GM19035 (cell line): ENCODE measurements around the gene FAM83G.

Experiments
- ATAC-seq: cut with Tn5 transposase; IDR thresholded peaks from one replicate; pipeline ENCODE4 v1.9.1; 2021; ENCODE audit not compliant: unreplicated experiment

The FAM83G gene

DNA sequence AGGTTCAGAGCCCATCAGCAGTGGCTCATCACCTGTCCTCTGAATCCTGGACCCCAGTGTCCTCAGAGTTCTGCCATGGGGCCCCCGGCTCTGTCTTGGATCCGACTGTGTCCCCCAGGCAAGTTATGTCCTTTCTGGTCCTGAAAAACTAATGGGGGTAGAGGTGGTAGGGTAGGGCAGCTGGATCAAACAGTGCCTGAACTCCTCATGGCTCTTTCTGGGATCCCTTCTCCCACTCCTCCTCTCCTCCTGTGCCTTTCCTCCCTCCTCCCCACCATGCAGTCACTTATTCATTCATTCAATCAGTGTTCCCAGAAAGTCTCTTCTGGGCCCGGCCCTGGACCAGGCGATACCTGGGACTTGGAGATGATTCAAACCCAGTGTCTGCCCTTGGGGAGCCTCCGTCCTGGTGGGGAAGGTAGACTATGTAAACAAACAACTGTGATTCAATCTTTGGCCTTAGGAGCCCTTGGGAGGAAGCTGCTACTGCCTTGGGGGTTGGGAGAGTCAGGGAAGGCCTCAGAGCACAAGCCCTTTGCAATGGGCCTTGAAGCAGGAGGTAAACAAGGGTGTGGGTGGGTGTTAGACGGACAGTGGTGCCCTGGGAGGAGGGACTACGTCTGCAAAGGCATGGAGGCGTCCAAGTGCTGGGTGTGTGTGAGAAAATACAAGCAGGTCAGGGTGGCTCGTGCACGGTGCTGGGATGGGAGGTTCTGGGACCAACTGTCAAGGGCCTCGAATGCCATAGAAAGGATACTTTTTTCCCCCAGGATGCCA is 6.4 kb upstream of the FAM83G start:
- ATAC-seq: no peak

DNA sequence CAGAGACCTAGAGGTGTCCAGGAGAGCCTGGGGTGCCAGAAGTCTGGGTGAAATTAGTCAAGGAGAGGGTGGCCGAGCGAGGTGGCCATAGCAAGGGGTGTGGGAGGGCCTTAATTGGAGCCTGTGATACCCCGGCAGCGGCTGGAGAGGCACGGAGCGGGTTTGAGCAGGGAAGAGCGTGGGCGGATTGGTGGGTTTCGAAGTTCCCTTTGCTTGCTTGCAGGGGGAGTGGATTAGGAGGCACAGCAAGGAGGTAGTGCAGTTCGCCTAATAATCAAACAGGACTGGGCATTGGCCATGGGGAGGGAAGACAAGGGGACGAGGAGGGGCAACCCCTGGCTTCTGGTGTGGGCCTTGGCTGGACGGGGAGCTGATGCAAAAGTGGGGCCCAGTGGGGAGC is 5.4 kb upstream of the FAM83G start:
- no peak for ATAC-seq

DNA sequence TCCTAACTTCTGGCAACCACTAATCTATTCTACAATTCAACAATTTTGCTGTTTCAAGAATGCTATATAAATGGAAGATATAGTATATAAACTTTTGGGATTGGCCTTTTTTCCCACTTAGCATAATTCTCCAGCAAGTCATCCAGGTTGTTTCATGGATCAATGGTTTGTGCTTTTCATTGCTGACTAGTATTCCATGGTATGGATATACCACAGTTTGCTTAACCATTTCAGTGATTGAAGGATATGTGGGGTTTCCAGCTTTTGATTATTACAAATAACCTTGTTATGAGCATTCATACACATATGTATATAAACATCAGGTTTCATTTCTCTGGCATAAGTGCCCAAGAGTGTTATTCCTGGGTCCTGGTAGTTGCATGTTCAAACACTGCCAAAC is 2.1 kb upstream of the FAM83G start:
- ATAC-seq: no peak

DNA sequence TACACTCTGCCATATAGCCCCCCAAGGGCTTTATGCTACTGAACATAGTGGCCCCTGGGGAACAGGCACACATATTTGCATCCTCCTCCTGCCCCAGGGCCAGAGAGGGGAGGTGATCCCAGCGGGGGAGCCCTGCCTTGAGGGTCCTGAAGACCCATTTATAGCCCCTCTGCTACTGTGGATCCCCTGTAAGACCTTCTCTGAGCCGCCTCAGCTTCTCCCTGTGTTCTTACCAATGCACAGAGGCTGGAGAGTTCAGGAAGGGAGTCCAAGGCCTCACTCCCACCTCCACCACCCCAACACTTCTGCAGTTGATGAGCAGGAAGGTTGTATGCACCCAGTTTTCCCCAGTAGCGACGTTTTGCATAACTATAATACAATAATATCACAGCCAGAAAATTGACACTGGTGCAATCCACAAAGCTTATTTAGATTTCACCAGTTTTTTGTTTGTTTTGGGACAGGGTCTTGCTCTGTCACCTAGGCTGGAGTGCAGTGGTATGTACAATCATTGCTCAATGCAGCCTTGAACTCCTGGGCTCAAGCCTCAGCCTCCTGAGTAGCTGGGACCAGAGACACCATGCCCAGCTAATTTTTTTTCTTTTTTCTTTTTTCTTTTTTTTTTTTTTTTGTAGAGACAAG is 1.3 kb upstream of the FAM83G start:
- ATAC-seq: no peak

DNA sequence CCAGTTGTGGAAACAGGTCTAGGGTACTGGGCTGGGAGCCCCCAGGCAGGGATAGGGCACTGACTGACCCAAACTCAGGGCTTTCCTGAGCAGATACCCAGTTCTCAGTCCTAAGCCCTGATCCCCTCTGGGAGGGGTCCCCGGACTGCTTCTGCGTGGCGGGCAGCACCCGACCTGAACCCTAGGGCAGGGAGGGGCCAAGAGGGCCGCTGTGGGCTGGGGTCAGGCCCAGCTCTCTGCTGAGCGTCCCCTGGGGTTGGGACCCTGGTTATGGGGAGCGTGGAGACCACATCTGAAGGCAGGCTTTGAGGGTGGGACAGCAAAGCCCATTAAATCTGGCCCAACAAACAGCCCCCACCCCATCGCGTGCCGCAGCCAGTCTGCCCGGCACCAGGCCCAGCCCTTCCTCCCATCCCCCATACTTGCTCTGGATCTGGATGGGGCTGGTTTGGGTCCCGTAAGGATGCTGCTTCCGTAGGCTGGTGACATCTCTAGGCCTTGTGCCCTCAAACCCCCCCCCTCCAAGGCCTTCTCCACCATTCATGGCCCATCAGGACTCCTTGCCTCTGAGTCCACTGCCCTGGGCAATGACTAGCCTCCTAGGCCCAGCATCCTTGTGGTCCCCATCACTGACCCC is 691 bp upstream of the FAM83G start:
- ATAC-seq: no peak

DNA sequence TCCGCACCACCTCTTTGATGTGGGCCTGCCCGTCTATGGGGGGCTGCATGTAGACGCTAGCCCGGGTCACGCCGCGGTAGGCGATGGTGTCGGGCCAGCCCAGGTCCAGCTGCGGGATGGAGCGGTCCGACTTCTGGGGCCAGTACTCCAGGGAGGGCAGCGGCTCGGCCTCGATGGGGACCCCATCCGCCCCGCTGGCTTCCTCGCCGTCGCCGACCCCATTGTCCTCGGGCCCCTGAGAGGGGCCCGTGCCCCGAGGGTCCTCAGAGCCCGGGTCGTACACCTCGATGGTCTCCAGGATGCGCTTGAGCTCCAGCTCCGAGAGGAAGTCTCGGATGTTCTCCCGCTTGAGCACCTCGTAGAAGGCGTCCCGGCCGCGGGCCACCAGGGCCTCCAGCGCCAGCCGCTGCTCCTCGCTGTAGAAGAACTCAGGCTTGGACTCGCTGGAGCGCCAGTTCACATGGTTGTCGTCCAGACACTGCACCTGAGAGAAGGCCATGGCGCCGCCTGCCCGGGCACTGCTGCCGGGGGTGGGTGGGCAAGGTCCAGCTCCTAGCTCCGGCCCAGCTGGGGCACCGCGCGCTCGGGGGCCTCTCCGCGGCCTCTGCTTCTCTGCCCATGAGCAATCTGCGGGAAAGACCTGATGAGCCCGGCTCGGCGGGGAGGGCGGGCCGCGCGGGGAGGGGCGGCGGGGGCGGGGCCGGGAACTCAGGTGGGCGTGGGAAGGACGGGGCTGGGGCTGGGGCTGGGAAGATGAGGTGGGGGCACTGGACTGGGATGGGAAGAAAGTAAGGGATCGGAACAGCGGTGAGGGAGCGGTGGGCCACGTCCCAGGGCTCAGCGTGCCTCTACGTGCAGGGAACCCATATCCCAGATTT is 782 bp downstream of the FAM83G start:
- ATAC-seq: no peak

DNA sequence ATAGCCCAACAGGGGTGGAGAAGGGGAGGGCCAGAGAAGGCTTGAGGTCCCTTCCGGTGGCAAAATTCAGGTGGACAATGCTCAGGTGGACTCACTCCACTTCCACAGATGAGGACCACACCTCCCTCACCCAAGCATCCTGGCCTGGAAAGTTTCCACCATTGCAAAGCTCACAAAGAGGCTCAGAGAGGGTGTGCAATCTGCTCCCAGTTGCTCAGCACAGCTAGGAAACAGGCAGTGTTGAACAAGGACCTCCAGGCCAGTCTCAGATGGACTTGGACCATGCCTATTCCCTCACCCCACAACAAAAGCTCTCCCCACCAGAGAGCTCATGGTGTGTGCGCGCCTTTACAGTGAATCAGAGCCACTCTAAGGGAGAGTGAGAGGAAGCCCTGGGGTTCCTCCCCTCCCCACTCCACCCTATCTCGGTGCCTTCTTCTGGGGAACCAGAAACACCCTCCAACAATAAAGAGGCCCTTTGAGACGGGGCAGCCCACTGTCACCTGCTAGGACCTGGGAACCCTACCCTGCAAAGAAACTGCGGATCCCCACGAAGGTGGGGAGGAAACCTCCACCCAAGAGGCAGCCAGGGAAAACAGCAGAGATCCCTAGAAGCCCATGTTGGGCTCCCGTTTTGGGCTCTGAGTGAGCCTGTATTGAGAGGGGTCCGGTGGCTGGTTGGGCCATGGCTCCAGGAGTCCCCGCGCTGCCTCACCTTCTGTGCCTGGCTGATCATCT is 1.6 kb downstream of the FAM83G start:
- no peak for ATAC-seq

DNA sequence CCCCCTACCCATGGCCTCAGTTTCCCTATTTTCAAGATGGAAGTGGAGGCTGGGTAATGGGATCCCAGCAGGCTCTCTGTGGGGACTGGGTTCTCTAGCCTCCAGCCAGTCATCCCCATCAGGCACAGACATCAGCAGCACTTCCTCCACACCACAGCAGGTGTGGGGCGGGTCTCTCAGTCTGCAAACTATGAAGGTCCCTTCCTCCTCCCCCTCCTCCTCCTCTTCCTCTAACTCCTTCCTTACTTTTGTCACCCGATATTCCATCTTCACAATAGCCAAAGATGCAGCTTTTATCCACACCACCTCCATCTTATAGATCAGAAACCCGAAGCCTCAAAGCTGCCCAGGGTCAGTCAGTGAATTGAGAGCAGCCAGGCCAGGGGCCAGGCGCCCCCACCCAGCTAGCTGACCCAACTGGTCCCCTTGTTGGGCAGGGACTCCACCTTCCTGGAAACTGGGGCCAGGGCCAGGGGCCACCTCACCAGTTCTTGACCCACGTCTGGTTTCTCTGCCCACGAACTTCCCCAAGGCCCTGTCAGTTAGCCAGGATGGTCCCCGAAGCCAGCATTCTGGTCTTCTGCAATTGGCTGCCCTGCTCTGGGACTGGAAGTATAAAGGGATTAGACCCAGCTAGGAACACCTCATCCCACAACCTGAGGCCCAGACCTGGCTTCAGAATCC is 2.5 kb downstream of the FAM83G start:
- ATAC-seq: no peak

DNA sequence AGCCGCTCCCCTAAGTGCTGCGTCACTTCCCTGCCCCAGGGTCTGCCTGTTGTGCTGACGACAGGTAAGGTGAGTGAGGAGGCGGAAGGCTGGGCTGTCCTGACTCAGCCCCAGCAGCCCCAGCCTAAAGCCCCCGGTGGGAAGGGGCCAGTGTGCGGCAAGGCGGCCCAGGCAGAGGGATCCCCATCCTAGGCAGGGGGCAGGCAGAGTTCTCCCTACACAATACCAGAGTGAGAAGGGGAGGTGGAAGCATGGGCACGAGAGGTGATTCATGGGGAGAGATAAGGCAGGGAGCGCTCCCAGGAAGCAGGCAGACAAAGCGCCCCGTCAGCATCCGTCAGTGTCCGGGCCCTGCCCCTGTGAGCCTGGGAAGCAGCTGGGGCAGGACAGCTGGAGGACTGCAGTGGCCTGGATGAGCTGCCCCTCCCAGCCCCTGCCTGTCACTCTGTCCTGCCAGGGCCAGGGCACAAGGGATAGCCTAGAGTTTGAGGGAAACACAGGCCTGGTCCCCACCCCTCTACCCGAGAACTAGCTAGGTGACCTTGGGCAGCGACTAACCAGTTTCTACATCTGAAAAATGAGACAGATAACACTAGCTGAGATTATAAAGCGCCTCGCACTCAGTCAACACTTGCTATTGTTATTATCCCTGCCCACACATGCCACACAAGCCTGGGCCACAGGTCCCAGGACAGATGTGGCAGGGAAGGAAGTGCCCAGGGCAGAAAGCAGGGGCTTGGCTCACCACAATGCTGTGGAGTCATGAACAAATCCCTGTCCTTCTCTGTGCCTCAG is 3.8 kb downstream of the FAM83G start:
- ATAC-seq: no peak

DNA sequence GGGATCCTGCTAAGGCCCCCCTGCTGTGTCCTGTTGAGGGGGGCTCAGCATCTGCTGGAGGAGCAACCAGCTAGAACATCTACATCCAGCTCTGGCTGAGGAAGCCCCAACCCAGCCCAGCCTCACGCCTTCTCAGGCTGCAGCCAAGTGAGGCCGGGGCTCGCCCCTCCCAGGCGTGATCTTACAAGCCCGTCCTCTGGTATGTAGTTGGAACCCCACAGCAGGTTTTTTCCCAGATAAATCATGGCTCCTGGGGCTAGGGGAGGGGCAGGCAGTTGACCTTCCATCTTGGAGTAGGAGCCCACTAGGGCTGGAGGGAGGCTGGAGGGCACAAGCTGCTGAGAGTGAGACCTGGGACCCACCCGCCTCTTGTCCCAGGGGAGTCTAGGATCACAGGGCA is 4.7 kb downstream of the FAM83G start:
- ATAC-seq: no peak

DNA sequence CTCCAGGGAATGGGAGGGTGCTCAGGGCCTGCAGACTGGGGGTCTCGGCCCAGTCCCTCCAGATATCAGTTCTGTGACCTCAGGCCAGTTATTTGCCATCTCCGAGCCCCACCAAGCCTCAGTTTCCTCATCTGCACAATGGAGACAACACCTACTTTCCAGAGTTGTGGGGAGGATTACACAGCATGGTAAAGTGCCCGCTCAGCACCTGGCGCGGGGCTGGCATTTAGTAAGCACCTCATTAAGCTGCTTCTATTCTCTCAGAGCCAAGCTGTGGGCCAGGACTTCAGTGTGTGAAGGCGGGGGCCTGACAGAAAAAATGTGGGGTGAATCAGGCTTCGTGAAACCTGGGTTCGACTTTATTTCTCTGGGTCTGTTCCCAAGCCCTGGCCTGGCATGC is 5.2 kb downstream of the FAM83G start:
- ATAC-seq: no peak

DNA sequence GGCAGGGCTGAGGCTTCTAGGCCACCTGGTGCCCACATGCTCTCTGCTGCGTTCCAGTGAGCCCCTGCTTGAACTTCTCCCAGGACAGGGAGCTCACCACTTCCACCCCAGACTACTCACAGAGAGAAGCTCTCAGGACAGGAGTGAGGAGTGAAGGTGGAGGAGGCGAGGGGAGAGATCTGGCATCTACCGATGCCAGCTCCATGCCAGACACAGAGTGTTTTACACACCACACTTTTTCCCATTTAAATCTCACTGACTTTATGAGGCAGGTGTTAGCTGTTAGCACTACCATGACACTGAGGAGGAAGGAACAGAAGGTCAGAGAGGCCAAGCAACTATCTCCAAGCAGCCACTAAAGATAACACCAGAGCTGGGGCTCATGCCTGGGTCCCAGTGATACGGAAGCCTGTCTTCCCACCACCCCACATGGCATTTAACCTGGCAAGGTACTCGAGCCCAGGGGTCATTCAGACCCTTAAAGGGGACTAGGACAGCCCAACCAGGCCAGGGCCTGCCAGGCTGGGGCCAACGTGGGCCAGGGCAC is 6.8 kb downstream of the FAM83G start:
- ATAC-seq: no peak

DNA sequence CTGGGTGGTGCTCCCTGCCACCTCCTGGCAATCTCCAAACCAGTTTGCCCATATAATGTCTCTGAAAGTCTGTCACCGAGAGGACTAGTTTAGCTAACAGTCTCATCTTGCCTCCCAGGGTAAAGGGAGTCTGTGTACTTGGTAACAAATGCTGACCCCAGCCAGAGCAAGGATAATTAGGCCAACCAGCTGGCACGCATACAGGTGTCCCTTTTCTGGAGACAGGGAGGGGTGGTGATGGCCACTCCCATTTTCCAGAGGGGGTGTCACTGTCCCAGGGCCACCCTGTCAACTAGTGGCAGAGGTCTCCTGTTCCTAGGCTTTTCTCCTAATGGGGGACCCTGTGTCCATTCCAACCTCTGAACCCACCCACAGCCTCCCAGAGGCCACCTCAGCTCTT is 8.1 kb downstream of the FAM83G start:
- no peak for ATAC-seq

DNA sequence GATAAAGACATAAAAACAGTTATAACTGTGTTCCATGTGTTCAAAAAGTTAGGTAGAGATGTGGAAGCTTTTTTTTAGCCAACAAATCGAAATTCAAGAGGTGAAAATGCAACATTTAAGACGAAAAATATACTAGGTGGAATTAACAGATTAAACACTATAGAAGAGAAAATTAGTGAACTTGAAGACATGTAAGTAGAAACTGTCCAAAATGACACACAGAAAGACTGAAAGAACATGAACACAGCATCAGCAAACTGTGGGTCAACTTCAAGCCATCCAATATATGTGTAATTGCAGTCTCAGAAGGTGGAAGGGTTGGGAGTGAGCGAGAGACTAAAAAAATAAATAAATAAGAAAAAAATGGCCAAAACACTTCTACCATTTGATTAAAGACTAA is 9.3 kb downstream of the FAM83G start:
- no peak for ATAC-seq

DNA sequence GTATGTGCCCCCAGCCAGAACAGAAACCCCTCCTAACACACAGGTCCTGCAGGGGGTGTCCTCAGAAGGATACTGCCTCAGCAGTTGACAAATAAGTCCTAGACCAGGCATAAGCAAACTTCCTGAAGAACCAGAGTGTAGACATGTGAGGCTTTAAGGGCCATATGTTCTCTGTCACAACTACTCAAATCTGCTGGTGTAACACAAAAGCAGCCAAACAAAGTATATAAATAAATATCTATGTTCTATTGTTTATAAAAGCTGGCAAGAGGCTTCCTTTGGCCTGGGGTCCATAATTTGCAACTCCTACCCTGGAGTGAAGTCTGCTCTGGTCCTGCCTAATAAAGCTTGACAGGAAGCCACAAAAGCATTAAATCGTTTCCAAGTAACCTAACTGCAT is 9.9 kb downstream of the FAM83G start:
- ATAC-seq: no peak

DNA sequence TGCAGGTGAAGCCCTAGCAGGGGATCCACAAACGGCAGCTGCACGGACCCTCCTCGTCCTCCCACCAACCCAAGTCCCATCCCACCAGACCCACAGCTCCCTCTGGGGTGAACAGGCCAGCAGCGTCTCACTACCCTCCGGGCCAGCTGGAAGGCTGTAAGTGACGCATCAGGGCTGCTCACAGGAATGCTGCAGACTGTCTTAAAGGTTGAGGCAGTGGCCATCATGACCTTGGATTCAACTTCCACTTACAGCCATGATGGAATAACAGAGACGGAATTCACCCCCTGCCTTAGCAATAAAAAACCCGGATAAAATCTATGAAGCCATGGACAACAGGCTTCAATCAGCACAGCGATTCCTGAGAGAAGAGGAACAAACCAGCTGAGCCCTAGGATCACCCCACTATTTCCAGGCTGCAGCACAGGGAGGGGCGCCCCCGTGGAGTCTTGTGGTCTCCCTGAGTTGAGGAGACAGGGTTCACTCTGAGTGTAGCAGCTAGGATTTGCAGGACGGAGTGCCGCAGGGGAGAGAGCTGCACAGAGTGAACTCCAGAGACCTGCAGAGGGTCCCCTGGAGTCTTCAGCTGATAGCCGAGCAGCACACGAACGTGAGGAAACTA is 10.5 kb downstream of the FAM83G start:
- ATAC-seq: no peak

DNA sequence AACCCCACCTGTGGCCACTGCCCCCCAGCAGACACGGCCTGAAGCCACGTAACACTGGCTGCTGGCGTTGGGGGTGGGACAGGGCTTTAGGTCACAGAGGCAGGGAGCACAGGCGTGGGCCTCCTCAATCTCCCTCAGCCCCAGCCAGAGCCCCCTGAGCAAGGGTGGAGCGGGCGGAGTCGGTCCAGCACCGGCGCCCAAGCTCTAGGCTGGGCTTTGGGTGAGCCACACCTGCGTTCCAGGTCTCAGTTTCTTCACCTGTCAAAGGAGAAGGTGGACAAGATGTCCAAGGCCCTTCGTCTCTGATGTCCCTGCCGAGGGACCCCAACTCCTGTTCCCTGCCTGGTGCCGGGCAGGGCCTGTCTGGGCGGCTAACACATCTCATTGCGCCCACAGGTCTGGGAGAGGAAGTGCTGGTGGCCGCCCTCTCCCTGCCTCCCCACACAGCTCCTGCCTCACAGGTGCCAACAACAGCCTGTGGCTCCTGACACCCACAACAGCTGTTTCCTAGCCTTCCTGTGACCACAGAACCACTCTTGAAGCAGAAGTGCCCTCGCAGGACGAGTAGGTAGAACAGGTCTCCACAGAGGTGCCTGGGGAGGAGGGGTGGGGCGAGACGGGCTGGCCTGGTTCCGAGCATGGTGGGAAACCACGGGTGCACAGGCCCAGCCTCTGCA is 12.0 kb downstream of the FAM83G start:
- no peak for ATAC-seq
